Mesodermal cell (in vitro differentiated cells): ENCODE measurements around the gene VEPH1.

ENCODE experiments used
- H3K27ac ChIP-seq: 2 replicates; pipeline ENCODE4 v1.7.0; 2013; ENCODE audit warnings: mild to moderate bottlenecking, low read depth, low read length, moderate library complexity; ENCODE audit not compliant: severe bottlenecking
- H3K36me3 ChIP-seq: 2 replicates; pipeline ENCODE4 v1.7.1; 2013; ENCODE audit warnings: mild to moderate bottlenecking, low read length, moderate library complexity; ENCODE audit not compliant: control insufficient read depth, insufficient read depth
- H3K4me1 ChIP-seq: one replicate; pipeline ENCODE4 v1.7.1; 2013; ENCODE audit warnings: mild to moderate bottlenecking, low read length; ENCODE audit not compliant: insufficient read depth, control insufficient read depth, poor library complexity, severe bottlenecking
- H3K4me3 ChIP-seq: 2 replicates; pipeline ENCODE4 v1.7.0; 2013; ENCODE audit warnings: low read length, control low read depth, mild to moderate bottlenecking; ENCODE audit not compliant: insufficient read depth, poor library complexity, severe bottlenecking; ENCODE audit errors: extremely low read depth
- H3K9me3 ChIP-seq: 2 replicates; pipeline ENCODE4 v1.7.1; 2013; ENCODE audit warnings: mild to moderate bottlenecking, low read length, moderate library complexity; ENCODE audit not compliant: control insufficient read depth
- WGBS, 2 experiments: methylation state at CpG; one replicate each; pipeline ENCODE4 v1.1.5; 2013; ENCODE audit warnings: missing lambda C conversion rate in 2 of 2; ENCODE audit not compliant: insufficient coverage in 2 of 2; 5-methylcytosine and 5-hydroxymethylcytosine counted together

VEPH1 gene

DNA sequence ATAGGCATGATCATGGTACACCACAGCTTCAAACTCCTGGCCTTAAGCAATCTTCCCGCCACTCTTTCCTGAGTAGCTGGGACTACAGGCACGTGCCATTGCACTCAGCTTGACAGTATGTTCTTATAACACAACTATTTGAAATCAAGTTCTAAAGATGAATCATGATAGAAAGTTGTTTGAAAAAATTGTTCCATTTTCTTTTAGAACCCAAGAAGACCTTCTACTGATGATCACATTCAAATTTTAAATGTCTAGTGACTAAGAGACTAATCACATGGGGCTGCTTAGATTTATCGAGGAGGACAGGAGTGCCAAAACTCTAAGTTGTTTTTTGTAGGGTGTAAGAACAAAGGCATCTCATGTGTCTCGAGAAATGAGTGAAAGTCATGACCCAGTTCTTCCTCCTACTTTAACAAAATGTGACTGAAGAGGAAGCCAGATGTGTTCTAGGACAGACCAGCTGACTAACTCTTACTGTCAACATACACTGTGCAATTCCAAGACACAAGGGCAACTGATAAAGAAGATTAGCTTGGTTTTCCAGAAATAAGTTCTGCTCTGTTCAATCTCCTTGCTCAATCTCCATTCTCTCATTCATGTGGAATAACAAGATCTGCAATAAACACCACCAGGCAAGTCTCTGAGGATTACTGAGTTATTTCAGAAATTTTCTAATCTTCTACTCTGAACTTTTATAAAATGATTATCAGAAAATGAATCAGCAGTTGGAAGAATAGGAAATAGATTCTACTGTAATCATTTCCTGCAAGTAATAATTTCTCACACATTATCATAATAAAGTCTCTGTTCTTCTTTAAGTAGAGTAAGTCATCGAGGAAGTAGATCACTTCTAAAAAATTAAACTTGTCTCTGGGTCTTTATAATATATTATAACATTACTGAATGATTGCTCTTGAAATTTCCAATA, 220.7 kb downstream of the VEPH1 start:
- 94 to 100% methylated on average over 1 to 2 of the region's 5 CpGs for WGBS, 2 experiments
- H3K36me3 ChIP-seq: no peaks in the 10 kb centered on the region
- no peak overlapping the region for H3K4me3 ChIP-seq
- H3K27ac ChIP-seq: no peak overlapping the region
- no peaks in the 10 kb centered on the region for H3K9me3 ChIP-seq
- H3K4me1 ChIP-seq: no peaks in the 10 kb centered on the region

DNA sequence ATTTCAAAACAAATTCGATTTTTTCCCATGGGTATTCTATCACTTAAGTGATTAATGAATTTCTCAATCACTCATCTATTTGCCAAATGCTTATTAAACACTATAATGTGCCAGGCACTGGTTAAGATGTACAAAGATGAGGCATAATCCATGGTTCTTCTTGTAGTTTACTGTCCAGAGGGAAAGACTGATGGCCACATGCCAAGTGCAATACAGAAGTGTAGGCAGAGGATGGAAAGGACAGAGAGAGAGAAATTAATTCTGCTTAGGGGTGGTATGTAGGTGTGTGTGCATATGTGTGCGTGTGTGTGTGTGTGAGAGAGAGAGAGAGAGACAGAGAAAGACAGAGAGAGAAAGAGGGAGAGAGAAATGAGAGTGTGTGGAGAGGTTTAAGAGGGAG, 222.4 kb downstream of the VEPH1 start:
- H3K36me3 ChIP-seq: no peaks in the 10 kb centered on the region
- whole genome bisulfite sequencing, 2 experiments: 64 to 100% methylated on average over 1 of the region's 2 CpGs
- H3K27ac ChIP-seq: no peak overlapping the region
- no peak overlapping the region for H3K4me3 ChIP-seq
- no peaks in the 10 kb centered on the region for H3K9me3 ChIP-seq
- H3K4me1 ChIP-seq: no peaks in the 10 kb centered on the region

DNA sequence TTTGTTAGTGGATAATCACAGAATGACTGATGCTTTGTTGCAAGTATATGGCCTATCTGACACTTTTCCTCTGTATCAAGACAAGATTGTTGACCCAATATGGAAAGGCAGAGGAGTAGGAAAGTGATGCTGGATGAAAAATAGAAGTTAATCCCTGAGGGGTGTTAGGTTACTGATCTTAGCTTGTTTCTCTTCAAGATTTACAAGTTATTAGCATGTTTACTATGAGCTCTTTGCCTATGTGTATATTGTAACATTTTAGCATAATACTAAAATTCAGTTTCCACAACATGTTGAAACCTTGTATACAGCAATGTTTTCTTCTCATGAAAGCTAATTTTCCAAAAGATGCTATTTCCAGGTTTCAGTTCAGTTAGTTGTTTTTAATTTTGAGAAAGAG, 222.9 kb downstream of the VEPH1 start:
- no peaks in the 10 kb centered on the region for H3K4me1 ChIP-seq
- no peak overlapping the region for H3K27ac ChIP-seq
- H3K9me3 ChIP-seq: no peaks in the 10 kb centered on the region
- no peaks in the 10 kb centered on the region for H3K36me3 ChIP-seq
- no peak overlapping the region for H3K4me3 ChIP-seq

DNA sequence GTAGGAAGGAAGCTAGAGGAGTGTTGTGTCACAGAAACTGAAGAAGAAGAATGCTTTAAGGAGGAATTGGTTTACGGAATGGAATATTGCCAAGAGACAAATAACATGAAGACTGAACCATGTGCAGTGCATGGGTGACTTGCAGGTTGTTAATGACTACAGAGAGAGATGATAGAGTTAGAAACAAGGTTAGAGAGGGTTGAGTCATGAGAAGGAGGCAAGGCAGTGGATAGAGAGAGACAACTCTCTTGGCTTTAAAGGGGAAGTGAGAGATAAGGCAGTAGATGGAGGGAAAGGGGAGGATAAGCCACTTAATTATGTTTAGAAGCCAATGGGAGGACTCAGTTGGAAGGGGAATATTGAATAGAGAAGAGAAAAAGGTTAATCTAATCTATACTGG, 224.0 kb downstream of the VEPH1 start:
- H3K4me1 ChIP-seq: no peaks in the 10 kb centered on the region
- no peak overlapping the region for H3K4me3 ChIP-seq
- H3K27ac ChIP-seq: no peak overlapping the region
- H3K36me3 ChIP-seq: no peaks in the 10 kb centered on the region
- WGBS, 2 experiments: 88 to 100% methylated on average over 1 of the region's 1 CpG
- H3K9me3 ChIP-seq: no peaks in the 10 kb centered on the region

DNA sequence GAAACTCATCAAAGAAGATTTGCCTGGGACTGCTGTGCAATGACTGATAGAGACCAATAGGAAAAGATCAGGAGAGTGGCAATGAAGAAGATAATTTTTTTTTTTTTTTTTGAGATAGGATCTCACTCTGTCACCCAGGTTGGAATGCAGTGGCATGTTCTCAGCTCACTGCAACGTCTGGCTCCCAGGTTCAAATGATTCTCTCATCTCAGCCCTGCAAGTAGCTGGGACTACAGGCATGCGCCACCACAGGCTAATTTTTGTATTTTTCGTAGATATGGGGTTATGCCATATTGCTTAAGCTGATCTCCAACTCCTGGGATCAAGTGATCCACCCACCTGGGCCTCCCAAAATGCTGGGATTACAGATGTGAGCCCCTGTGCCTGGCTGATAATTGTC, 226.4 kb downstream of the VEPH1 start:
- H3K36me3 ChIP-seq: no peaks in the 10 kb centered on the region
- no peaks in the 10 kb centered on the region for H3K4me1 ChIP-seq
- 57 to 64% methylated on average over 1 to 3 of the region's 3 CpGs for WGBS, 2 experiments
- H3K4me3 ChIP-seq: no peak overlapping the region
- H3K27ac ChIP-seq: no peak overlapping the region
- no peaks in the 10 kb centered on the region for H3K9me3 ChIP-seq

DNA sequence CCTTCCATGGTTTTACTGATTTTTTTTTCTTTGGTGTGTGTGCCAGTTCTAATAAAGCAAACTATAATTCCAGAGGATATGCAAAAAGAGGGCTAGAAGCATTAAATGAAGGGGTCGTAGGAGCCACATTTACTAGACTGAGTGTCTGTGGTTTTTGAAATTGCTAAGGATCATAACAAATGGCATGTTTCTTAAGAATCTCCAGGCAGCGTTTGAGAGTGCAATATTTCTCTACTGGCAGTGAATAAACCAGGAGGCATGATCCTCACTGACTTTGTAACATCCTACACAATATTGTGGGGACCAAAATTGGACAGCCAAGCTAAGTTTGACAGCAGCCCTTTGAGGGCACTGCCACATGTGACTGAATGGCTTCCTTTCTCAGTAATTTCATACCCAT, 227.4 kb downstream of the VEPH1 start:
- Histone ChIP-seq H3K4me3 (no peak overlapping the region), H3K9me3 (no peaks in the 10 kb centered on the region), H3K36me3 (no peaks in the 10 kb centered on the region), H3K27ac (no peak overlapping the region), H3K4me1 (no peaks in the 10 kb centered on the region)
- WGBS, 2 experiments: 88 to 93% methylated on average over 2 of the region's 2 CpGs

DNA sequence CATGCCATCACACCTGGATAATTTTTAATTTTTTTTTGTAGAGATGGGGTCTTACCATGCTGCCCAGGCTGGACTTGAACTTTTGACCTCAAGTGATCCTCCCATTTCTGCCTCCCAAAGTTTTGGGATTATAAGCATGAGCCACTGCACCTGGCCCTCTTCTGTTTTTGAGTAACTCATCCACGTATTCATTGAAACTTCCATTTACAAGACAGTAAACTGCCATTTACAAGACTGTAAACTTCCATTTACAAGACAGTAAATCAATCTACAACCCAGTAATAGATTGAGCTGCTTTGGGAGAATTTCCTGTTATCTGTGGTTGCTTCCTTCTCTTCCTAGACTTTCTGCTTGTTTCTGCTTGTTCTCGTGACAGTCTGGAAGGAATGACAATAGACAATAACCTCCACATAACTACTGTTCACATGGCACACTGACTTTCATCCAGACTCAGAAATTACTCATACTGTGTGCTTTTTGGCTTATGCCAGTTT, 228.5 kb downstream of the VEPH1 start:
- no peaks in the 10 kb centered on the region for H3K9me3 ChIP-seq
- no peak overlapping the region for H3K27ac ChIP-seq
- no peak overlapping the region for H3K4me3 ChIP-seq
- 0 to 57% methylated on average over 1 of the region's 2 CpGs for WGBS, 2 experiments
- no peaks in the 10 kb centered on the region for H3K4me1 ChIP-seq
- H3K36me3 ChIP-seq: no peaks in the 10 kb centered on the region

DNA sequence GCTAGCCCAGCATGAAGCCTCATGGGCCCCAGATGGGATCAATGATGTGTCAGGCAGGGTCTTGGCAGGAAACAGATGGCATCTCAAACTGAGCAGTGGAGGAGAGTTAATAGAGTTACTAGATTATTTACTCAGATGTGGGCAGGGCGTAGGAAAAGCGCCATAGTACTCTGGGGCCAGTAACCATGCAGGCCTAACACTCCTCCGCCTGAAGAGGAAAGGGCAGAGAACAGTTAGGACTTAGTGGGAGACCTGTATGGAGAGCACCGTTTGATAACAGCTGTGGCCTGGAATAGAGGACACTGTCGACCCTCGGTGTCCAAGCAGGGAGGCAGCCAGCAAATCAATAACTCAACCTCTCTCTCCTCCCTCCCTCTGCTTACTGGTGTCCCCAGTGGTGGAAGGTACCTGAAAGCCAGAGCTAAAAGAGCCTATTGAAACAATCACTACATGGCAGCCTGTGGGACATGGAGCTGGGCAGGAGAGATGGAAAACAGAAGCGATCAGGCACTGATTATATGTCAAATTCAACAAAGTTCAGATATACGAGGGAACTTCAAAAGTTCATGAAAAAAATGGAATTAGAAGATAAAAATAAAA, 231.8 kb downstream of the VEPH1 start:
- no peak overlapping the region for H3K27ac ChIP-seq
- H3K9me3 ChIP-seq: no peaks in the 10 kb centered on the region
- H3K4me1 ChIP-seq: no peaks in the 10 kb centered on the region
- no peaks in the 10 kb centered on the region for H3K36me3 ChIP-seq
- WGBS, 2 experiments: 94 to 100% methylated on average over 3 of the region's 8 CpGs
- no peak overlapping the region for H3K4me3 ChIP-seq

DNA sequence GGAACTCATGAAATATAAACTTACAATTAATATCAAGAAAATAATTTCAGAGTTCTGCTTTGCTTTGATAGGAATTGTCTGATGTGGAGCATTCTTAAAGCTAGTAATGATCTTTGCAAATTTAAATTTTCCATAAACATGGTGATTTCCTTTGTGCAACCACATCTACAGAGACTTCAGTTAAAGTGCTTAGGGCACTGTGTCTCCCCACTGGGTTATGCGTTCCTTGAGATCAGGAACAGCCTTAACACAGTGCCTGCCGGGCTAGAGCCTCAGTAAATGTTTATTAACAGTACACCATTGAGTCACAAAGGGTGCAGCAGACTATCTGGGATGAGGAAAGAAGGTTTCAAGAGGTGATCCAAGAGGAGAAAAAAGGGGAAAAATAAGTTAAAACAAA, 235.2 kb downstream of the VEPH1 start:
- WGBS, 2 experiments: 60 to 83% methylated on average over 1 of the region's 2 CpGs
- no peaks in the 10 kb centered on the region for H3K36me3 ChIP-seq
- no peak overlapping the region for H3K4me3 ChIP-seq
- H3K27ac ChIP-seq: no peak overlapping the region
- no peaks in the 10 kb centered on the region for H3K9me3 ChIP-seq
- H3K4me1 ChIP-seq: no peaks in the 10 kb centered on the region

DNA sequence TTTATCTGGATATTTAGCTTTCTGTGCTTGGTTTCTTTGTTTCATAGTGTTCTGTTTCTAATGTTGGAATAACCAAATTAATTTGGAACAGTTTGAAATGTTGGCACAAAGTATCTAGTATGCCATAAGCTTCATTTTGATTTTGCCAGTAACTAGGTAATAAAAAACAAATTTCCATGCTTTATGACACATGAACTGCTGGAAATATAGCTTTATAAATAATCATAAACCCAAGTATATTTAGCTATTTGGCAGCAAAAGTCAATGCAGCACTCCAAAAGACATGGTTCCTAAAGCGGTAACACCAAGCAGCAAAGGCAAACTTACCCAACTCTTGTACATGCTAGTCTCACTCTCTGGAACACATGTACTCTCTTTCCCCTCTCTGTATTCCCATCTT, 237.3 kb downstream of the VEPH1 start:
- H3K9me3 ChIP-seq: no peaks in the 10 kb centered on the region
- H3K4me1 ChIP-seq: no peaks in the 10 kb centered on the region
- H3K36me3 ChIP-seq: no peaks in the 10 kb centered on the region
- H3K27ac ChIP-seq: no peak overlapping the region
- no peak overlapping the region for H3K4me3 ChIP-seq
- 91 to 100% methylated on average over 1 of the region's 1 CpG for WGBS, 2 experiments

DNA sequence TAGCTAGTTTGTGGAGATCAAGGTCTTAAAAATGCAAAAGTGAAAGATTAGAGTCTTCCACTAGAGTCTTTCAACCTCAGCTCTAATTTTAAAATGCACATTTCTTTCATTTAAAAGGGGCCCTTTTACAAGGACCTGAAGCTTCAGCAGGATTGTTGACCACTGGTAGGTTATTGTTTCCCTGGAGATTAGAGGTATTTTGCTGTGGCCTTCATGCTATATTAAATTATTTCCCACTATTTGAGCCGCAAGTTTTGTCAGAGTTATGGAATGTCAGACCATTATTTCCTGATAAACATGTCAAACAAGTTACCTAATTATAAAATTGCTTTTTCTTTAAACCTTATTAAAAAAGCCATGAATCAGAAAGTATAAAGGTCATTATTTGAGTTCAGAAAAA, 240.2 kb downstream of the VEPH1 start:
- H3K36me3 ChIP-seq: no peaks in the 10 kb centered on the region
- H3K27ac ChIP-seq: no peak overlapping the region
- WGBS, 2 experiments: no CpG with 5 or more reads among the region's 1 CpG
- H3K9me3 ChIP-seq: no peaks in the 10 kb centered on the region
- no peaks in the 10 kb centered on the region for H3K4me1 ChIP-seq
- H3K4me3 ChIP-seq: no peak overlapping the region
